GM21367 (cell line): Measurements from ENCODE around the gene PRKN.

Source experiments
- ATAC-seq: cut with Tn5 transposase; IDR thresholded peaks from one replicate; pipeline ENCODE4 v1.9.1; 2021; ENCODE audit not compliant: unreplicated experiment

PRKN gene

DNA sequence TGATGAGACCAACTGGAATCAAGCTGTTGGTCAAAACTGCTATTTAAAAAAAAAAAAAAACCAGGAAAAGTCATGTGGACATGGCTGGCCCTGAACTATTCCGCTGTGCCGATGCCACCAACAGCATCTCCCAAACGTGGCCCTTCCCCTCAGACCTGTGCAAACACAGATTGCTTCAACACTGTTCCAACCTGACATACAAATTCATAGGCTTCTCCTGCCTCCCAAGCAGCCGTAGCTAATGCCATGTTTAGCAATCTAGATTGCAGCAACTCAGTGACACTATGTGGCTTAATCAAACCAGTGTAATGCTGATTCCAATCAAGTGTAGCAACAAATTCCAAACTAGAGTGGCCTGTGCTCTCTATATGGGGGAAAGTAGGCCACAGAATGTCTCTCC lies 16.2 kb downstream of the PRKN start:
- no peak for ATAC-seq

DNA sequence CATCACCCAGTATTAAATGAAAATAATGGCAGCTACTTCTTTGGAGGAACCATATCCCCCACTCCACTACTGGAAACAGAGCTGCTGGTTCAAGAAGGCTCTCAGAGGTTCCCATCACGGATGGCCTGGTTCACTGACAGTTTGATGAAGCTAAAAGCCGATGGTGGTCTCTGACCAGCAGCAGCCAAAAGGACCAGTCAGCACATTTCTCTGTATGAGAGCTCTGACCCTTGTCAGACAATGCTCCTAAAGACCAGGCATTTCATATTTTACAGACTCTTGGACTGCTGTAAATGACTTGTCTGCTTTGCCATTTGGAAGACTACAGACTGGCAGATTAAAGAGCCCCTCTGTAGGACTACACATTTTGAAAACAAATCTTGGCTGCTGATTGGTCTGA lies 16.6 kb downstream of the PRKN start:
- ATAC-seq, result no peak

DNA sequence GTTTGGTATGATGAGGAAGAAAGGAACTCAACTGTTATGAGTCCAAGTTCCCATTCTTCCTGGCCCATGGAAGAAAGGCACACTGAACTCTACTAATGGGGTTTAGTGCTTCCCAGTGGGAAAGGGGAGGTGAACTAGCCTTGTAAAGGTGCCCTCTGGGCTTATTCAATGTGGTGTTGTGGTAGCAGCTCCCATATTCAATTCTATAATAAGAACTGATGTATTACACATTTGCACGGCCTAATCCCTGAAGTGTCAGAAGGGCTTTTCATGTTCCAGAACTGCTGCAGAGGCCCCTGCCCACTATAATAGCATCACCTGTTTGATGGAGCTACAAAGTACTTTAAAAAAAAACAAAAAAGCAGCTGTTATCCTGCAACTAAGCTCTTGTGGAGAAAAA lies 17.1 kb downstream of the PRKN start:
- no peak for ATAC-seq

DNA sequence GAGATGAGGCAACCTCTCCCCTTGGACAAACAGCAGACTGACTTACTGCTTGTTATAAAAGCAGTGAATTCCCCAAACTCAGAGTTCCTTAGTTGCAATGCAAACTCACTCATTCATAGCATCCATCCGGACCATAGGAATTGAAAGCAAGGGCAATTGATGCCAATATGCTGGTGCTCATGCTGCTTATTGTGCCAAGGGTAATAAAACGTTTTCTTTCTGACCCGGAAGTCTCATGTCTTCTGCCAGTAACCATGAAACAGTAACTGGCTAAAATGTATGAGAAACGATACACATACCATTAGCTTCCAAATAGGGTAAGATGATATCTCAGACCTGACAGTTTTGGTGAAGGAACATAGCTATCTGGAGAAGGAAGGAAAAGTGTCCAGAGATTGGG lies 18.1 kb downstream of the PRKN start:
- ATAC-seq, result no peak

DNA sequence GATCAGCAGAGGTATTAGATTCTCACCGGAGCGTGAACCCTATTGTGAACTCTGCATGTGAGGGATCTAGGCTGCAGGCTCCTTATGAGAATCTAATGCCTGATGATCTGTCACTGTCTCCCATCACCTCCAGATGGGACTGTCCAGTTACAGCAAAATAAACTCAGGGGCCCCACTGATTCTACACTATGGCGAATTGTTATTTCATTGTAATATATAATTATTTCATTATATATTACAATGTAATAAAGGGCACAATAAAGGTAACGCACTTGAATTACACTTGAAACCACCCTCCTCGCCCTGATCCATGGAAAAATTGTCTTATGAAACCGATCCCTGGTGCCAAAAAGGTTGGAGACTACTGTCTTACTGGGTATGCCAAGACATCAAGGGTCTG lies 18.6 kb downstream of the PRKN start:
- ATAC-seq, result no peak

DNA sequence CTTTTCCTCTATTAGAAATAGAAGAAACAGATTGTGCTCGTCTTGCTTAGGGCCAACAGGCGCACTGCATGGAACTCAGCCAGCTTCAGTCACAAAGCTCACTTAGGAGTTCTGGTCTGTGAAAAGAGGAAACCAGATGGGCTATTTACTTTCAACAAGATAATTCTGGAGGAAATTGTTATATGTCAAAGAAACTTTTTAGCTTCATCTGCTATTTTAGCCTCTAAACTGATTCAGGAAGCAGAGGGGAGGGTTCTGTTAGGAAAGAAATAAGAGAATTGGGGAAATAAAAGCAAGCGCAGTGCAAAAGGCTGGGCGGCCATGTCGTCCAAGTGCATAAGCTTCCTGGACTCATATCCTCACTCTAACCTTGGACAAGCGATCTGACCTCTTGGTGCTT lies 21.3 kb downstream of the PRKN start:
- ATAC-seq, result no peak

DNA sequence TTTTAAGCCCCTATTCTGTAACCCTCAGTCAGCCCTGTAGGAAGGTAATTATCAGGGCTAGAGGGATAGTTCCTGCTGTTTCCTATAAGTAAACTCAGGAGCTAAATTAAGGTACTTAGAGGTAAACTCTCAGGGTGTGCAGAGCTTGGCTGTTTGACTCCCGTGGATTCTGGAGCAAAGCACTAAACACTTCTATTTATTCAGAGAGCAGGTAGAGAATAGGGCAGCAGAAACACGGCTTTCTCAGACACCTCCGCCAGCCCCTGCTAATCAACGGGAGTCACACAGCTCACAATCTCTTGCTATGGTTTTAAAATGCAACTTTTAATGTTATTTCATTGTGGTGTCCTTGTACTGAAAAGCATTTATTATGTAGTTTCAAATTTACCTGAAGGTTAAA lies 21.8 kb downstream of the PRKN start:
- no peak for ATAC-seq

DNA sequence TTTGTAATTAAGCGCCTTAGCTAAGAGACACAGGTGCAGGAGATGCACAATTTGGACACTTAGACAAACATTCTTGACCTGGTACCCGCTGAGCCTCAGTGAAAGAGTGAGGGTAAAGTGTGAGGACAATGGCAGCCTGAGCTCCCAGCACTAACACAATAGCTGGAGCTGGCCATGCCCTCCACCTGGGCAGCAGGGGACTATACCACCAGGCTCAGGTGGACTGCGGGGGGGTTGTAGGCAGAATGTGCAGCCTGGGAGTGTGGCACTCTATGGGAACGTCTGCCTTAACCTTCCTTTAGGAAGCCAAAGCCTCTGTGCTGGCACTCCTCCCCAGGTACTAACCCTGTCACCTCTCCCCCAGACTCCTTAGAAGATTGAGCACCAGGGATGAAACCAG lies 23.6 kb downstream of the PRKN start:
- ATAC-seq, result no peak

DNA sequence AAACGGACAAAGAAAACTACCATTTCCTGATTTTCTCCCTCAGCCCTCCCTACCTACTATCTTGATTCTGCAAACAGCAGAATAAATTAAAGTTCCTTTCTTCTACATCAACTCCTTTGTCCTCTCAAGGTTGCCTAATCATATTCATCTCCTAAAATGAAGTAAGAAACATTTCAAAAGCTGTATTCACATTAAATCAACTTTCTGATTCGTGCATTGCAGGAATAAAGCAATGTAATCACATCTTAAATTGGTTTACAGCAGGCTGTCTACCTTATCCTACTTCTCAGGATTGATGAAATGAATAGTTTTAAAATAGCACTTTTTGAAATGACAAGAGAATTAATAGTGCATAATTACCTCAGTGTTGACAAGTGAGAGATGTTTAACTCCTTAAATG lies 25.1 kb downstream of the PRKN start:
- no peak for ATAC-seq

DNA sequence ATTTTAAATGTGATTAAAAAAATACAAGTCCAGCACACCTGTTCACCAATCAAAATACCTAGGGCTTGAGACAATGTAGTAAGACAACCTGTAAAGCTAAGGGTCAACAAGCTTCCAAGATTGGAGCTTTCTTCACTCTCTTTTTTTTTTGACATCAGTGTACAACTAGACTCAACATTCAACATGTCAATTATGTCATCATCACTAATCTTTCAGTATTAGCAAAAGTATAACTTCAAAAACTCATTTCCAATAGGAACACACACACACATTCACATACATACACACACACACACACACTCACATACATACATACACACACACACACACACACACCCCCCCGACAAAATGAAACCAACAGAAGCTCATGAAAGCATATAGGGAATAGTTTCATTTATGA lies 26.0 kb downstream of the PRKN start:
- ATAC-seq, result no peak

DNA sequence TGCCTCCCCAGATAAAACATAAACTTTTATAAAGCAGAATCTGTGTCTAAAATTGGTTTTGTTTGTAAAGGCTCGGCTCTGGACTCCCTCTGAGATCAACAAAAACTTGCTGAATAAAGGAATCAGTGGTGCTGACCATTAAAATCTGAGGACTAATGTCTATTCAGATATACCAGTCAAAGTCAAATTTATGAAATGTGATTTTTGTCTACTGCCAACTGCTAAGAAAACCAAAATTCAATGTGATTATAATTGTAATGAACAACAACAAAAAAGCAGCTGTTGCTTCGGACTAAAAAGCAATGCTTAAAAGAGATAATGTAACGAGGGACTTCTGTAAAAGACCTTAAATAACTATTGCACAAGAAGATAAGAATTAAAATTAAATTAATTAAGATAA lies 26.6 kb downstream of the PRKN start:
- ATAC-seq, result no peak

DNA sequence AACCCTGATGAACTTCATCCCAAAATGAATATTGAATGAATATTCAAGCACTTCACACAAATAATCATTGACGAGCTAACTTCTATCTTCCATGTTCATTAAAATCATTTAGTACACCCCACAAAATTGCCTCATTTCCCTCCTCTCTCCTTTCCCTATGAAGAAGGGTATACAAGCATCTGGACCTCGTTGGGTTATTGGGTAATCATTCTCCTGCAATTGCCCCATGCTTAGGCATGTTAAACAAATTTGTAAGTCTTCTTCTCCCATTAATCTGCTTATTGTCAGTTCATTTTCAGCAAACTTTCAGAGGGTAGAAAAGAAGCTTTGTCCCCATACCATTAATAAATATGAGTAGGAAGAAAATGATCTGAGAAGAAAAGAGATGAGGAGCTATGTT lies 27.6 kb downstream of the PRKN start:
- no peak for ATAC-seq

DNA sequence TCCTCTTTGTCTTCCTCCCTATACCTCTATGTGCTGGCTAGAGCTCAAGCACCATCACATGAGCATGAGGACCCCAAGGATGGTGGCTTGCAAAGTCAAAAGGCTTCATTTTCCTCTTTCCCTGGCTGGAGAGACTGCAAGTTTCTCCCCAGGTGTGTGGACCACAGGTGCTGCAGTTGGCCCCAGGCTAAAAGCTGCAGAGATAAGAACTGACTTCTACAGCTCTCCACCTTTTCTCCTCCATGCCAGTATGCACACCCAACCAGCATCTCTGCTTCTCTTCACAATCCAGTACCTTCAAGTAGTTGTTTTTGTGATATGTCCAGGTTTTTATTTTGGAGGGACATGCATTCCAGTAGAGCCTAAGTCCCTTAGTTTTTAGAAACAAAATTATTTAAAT lies 29.1 kb downstream of the PRKN start:
- ATAC-seq, result no peak

DNA sequence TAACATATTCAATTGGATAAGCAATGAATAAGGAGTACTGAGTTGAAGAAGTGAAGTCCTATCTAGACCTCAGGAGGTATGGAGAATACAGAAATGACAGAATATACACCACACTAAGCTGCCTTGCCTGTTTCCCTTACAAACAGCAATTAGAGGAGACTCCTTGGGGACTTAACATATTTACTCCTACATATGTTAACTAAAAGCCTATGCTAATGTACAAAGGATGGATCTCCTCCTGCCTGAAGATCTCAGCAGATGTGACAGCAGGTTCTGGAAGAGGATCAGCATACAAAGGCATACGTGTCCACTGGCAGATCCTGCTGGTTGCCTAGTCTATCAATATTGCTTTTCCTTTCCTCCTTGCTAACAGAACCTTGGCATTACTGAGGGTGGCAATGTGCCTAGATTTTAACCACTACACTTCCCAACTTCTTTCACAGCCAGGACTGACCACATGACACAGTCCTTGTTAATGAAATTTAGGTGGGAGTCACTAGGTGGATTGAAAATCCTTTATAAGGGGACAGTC lies 29.6 kb downstream of the PRKN start:
- ATAC-seq, result no peak

DNA sequence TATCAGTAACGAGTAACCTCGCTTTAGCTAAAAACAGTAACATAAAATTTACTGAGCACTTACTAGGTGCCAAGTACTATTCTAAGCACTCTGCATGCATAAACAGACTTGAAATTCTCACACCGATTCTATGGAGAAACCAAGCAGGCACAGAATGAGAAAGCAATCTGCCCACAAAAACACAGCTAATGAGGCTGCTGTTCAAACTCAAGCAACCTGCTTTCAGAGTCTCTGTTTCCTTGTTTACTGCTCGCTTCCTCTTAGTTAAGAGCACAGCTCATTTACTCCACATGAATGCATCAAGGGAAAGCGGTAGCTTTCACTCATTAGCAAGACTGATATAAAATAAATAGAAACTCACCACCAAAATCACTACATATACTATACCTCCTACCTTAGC lies 37.4 kb downstream of the PRKN start:
- ATAC-seq, result no peak

DNA sequence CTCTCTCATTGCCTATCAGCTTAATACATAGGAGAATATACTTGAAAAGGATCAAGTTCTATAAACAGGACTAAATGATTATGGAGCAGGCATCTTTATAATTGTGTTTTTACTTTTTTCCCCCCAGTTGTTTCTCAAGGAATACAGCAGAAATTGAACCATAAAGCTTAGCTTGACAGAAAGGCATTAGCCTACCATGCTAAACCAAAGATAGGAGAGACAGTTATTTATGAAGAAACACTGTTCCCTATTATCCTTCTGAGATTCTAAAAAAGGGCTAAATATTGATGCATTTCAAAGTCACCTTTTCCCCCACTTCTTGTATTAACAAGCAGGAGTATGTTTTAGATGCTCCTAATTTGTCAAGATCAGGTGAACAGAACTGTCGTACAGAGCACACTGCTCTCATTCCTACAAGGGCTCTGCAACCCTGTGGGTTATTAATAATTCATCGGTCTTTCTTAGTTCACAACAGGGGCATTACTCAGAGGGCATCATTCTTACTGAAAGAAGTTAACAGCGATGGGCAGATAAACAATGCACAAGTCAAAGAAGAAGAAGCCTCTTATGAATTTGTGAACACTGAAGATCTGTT lies 38.7 kb downstream of the PRKN start:
- no peak for ATAC-seq

DNA sequence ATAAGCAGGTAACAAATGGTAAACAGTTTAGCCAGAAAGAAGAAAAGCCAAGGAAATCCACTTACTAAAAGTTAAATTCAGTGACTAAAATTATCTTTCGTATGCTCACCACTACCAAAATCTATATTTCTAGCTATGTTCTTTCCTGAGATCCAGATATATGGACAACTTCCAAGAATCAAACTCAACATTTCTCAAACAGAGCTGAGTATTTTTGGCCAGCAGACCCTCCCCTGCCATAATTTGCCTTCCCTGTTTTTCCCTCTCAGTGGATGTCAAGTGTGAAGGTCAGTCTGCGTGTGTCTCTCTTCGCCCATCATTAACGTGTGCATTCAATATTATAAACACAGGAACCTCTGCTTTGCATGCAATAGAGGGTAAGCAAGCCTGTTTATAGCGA lies 42.0 kb downstream of the PRKN start:
- ATAC-seq, result no peak

DNA sequence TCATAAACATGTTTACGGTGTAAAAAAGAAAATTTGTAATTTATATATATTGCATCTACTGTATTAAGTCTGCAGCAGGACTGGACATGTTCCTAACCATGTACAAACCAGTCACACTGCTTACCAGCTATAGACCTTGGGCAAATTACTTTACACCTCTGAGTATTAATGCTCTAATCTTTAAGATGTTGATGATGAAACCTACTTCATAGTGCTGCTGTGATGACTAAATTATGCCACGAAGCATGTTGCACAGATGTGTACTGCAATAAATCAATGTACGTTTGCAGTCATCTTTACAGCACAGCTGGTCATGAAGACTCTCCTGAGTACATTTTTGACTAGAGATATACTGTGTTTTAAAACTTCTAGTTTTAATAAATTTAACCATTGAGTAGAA lies 42.6 kb downstream of the PRKN start:
- ATAC-seq, result no peak

DNA sequence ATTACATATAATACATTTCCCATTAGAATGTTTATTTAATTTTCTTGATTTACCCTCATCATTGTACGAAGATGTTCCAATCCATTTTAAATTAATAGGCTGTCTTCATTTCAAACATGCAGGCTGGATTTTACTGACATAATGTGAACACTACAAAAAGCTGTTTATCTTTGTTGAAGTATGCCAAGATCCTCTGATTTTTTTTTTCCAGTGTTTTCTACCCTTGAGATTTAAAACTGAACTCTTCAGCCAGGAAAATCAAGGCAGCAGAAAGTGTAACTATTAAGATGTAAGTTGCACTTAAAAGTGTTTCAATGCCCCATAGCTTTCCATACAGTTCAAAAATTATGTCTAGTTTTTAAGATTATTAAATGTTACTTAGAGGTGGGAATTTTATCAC lies 43.5 kb downstream of the PRKN start:
- no peak for ATAC-seq

DNA sequence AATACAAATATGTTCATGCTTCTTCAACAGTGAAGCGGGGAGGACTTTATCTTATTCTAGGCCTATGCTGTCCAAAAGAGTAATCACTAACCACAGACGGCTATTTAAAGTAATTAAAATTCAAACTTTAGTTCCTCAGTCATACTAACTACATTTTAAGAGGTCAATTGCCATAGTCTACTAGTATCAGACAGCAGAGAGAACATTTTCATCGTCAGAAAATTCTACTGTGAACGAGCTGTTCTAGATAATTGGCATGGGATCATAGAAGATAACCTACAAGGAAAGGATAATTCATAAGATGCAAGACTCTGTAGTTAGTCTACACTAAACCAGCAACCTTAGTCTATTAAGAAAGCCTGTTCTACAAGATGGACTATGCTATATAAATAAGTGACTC lies 44.4 kb downstream of the PRKN start:
- ATAC-seq, result no peak

DNA sequence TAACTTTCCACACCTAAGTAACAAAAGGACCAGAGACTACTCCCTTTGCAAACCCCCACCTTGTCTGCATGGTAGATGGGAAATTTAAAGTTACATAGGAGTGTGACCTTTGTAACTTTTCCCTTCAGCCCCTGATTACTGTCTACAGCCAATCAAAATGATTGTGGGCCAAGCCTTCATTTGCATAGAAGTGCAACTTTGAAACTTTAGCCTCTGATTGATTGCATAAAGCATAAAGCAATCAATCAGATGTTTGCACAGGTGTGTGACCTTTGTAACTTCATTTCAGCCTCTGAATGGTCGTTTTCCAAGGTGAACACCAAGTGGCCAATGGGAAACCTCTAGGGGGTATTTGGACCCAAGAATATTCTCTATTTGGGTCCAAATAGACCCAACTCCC lies 46.1 kb downstream of the PRKN start:
- no peak for ATAC-seq

DNA sequence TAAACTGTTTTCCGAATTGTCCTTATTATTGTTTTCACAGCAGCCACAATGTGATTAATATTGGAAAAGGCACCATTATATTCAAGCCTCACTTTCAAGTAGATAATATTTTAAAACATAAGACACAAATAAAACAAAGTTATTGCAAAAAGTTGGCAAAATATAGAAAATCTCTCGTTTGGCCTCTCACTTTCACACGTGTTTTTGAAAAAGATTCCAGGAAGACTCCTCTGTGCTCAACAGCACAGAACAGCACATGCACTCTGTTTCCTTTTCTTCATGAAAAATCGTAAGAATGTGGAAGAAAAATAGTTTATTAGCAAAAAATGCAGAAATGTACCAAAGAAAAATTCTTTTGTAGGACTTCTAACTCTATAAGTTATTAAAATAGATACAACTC lies 46.7 kb downstream of the PRKN start:
- no peak for ATAC-seq

DNA sequence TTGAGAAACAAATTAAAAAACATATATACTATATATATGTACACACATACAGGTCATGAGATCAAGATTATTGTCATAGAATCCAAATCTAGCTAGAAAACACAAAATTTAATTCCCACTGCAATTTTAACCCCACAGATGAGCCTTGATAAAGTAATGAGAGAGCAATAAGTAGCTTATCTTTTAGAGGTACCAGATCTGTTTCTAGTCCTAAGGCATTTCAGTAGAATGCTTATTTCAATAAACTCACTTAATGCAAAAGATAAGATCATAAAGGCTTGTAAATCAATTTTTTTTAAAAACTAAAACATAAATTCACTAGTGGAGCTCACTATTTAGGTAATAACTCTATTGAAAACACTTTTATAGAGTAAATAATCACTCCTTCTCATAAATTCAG lies 47.2 kb downstream of the PRKN start:
- ATAC-seq, result no peak

DNA sequence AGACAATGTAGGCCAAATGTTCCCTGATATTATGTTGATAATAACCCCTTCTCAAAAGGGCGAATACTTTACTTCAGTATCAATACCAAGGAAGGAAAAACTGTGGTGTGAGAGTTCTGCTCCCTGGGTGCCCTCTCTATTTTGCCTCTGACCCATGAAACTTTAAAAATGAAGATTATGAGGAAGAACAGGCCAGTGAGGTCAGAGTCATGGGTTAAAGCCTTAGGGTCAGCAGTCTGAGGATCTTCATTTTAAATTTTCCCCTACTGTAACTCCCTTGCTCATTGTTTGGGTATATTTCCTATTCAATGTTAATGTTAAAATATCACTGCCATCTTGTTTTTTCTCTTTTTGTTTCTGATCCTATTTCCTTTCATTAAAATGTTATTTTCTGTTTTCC lies 47.9 kb downstream of the PRKN start:
- no peak for ATAC-seq
